ENCODE data around the gene E2F1. TPM values are rescaled to one million over a fixed set of nuclear protein-coding genes. Genes with fewer than 3 reads are reported as not detected.

Gene E2F1
- total and polyA plus RNA-seq, 4 donors: 4.2 to 10.9 (median 8.5) TPM

- Histone ChIP-seq H3K9me3 (ENCODE audit: control insufficient read depth in 4 of 4, insufficient read depth in 3 of 4, low read length in 3 of 4) (no peaks in the 10 kb centered on the region), H3K4me1 (ENCODE audit: control insufficient read depth in 5 of 5, insufficient read depth in 5 of 5, low read length in 5 of 5) (peaks cover 0 to 16% (median 4%) of the 10 kb centered on the region in 5 donors), H3K27me3 (ENCODE audit: control insufficient read depth in 3 of 3, insufficient read depth in 3 of 3, low read length in 2 of 3) (no peaks in the 10 kb centered on the region), H3K36me3 (ENCODE audit: control insufficient read depth in 4 of 4, insufficient read depth in 4 of 4, low read length in 4 of 4) (peaks cover 0 to 18% (median 4%) of the 10 kb centered on the region in 4 donors), H3K9ac (ENCODE audit: insufficient read depth in 1 of 2, low read length in 2 of 2) (no peak overlapping the region), H3K4me3 (no peak overlapping the region), H3K27ac (ENCODE audit: low read depth in 1 of 2, low read length in 1 of 2) (no peak overlapping the region)
- ATAC-seq (ENCODE audit: insufficient read depth, low FRiP score): no peak
- no peak for DNase-seq
- 96% methylated on average over 8 of the region's 8 CpGs for WGBS, 2 donors
- TF ChIP-seq, protein P1, sequence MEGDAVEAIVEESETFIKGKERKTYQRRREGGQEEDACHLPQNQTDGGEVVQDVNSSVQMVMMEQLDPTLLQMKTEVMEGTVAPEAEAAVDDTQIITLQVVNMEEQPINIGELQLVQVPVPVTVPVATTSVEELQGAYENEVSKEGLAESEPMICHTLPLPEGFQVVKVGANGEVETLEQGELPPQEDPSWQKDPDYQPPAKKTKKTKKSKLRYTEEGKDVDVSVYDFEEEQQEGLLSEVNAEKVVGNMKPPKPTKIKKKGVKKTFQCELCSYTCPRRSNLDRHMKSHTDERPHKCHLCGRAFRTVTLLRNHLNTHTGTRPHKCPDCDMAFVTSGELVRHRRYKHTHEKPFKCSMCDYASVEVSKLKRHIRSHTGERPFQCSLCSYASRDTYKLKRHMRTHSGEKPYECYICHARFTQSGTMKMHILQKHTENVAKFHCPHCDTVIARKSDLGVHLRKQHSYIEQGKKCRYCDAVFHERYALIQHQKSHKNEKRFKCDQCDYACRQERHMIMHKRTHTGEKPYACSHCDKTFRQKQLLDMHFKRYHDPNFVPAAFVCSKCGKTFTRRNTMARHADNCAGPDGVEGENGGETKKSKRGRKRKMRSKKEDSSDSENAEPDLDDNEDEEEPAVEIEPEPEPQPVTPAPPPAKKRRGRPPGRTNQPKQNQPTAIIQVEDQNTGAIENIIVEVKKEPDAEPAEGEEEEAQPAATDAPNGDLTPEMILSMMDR (IDR thresholded peaks at IDR 0.05; ENCODE audit: control extremely low read depth, extremely low read depth): no peak
Observed at GRCh38 chr20:33658510-33658909, 27.7 kb downstream of the E2F1 start.

DNA sequence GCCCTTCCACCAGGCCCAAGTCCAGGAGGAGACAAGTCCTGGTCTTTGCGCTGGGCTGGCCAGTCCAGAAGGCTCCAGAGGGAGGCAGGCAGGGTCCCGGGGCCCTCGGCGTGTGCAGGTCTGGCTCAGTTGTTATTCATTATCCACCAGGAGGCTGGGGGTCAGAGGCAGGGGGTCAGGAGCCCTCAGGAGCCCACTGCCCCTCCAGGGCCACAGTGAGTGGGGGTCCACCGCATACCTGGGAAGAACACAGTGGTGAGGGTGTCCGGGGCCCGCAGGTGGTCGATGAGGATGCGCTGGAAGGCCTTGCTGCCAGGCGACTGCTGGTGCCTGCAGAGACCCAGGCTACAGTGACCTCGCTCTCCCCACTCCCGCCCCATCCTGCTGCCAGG, 28.5 kb downstream of the E2F1 start:
- DNase-seq: no peak
- Histone ChIP-seq H3K27ac (ENCODE audit: low read depth in 1 of 2, low read length in 1 of 2) (no peak overlapping the region), H3K27me3 (ENCODE audit: control insufficient read depth in 3 of 3, insufficient read depth in 3 of 3, low read length in 2 of 3) (no peaks in the 10 kb centered on the region), H3K36me3 (ENCODE audit: control insufficient read depth in 4 of 4, insufficient read depth in 4 of 4, low read length in 4 of 4) (peaks cover 0 to 18% (median 4%) of the 10 kb centered on the region in 4 donors), H3K9me3 (ENCODE audit: control insufficient read depth in 4 of 4, insufficient read depth in 3 of 4, low read length in 3 of 4) (no peaks in the 10 kb centered on the region), H3K4me1 (ENCODE audit: control insufficient read depth in 5 of 5, insufficient read depth in 5 of 5, low read length in 5 of 5) (peaks cover 0 to 17% (median 0%) of the 10 kb centered on the region in 5 donors), H3K9ac (ENCODE audit: insufficient read depth in 1 of 2, low read length in 2 of 2) (no peak overlapping the region), H3K4me3 (no peak overlapping the region)
- no peak for ATAC-seq (ENCODE audit: insufficient read depth, low FRiP score)
- 96 to 99% methylated on average over 12 of the region's 12 CpGs for WGBS, 2 donors
- TF ChIP-seq, protein P1 (IDR thresholded peaks at IDR 0.05; ENCODE audit: control extremely low read depth, extremely low read depth): no peak

DNA sequence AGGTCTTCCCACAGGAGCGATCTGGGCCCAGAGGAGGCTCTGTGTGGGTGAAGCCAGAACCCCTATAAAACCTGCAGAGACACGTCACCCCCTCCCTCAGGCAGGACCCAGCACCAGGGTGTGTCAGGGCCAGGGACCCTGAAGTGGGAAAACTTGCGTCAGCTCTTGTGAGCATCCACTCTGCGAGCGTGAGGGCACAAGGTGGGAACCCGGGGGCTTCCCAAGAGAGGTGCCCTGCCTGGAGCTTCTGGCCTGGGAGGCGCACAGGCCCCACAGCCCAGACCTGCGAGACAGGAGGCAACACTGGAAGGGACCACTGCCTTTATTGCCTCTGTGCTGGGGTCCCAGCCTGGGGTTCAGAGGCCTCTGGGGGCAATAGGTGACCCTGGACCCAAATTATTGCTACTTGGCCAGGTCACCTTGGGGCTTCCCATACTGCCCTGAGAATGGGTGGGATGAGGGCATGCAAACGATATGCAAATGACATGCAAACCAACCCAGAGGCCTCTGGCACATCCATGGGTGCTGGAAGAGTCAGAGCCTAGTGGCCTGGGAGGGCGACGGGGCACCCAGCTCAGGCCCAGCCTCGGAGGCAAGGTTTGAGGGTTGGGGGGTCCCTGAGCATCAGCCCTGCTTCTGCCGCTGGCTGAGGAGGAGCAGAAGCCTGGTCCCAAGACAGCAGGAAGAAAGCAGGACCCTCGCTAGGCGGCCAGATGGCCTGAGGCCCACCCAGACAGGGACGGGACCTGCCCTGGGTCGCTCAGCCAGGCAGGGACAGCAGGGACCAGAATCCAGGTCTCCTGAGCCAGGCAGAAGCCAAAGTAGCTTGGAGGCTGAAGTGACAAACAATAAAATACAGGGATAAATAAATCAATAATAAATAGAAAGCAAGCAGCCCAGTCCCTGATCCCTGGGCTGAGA, 29.1 kb downstream of the E2F1 start:
- Histone ChIP-seq H3K4me3 (no peak overlapping the region), H3K36me3 (ENCODE audit: control insufficient read depth in 4 of 4, insufficient read depth in 4 of 4, low read length in 4 of 4) (peaks cover 0 to 18% (median 4%) of the 10 kb centered on the region in 4 donors), H3K9me3 (ENCODE audit: control insufficient read depth in 4 of 4, insufficient read depth in 3 of 4, low read length in 3 of 4) (no peaks in the 10 kb centered on the region), H3K9ac (ENCODE audit: insufficient read depth in 1 of 2, low read length in 2 of 2) (no peak overlapping the region), H3K27me3 (ENCODE audit: control insufficient read depth in 3 of 3, insufficient read depth in 3 of 3, low read length in 2 of 3) (no peaks in the 10 kb centered on the region), H3K27ac (ENCODE audit: low read depth in 1 of 2, low read length in 1 of 2) (no peak overlapping the region), H3K4me1 (ENCODE audit: control insufficient read depth in 5 of 5, insufficient read depth in 5 of 5, low read length in 5 of 5) (peaks cover 0 to 16% (median 0%) of the 10 kb centered on the region in 5 donors)
- TF ChIP-seq, protein P1 (IDR thresholded peaks at IDR 0.05; ENCODE audit: control extremely low read depth, extremely low read depth): no peak
- DNase-seq (no peak), ATAC-seq (ENCODE audit: insufficient read depth, low FRiP score) (no peak)
- 94 to 96% methylated on average over 17 of the region's 17 CpGs for WGBS, 2 donors

Measured in lung (tissue), 12 donors.